Vagina (tissue), 2 donors: Measurements from ENCODE around the gene POLR3B.

Source experiments
- CTCF ChIP-seq, 3 experiments: fragments of 450-650 bp in 2 of 3; fragments of 200-600 bp in 1 of 3; sonication (generic) in 1 of 3; IDR thresholded peaks; one replicate each; pipeline ENCODE4 v1.5.1; 2017 to 2019; ENCODE audit warnings: antibody characterized with exemption in 3 of 3, mild to moderate bottlenecking in 2 of 3, moderate library complexity in 2 of 3
- POLR2A ChIP-seq, 2 donors: fragments of 450-650 bp; IDR thresholded peaks; one replicate each; pipeline ENCODE4 v1.6.1; 2017; ENCODE audit warnings: antibody characterized with exemption in 2 of 2, mild to moderate bottlenecking in 2 of 2, moderate library complexity in 2 of 2
- POLR2AphosphoS5 ChIP-seq, 2 donors: sonication (generic); formaldehyde crosslinking; IDR thresholded peaks; one replicate each; pipeline ENCODE4 v1.9.0; 2017; ENCODE audit warnings: antibody characterized with exemption in 2 of 2, mild to moderate bottlenecking in 2 of 2, low read depth in 1 of 2; ENCODE audit not compliant: insufficient read depth in 1 of 2

GRCh38 chr12:106452309-106452708, 94.8 kb downstream of the POLR3B start:
- TF ChIP-seq POLR2A (IDR thresholded peaks at IDR 0.05) (no peak), POLR2AphosphoS5 (IDR thresholded peaks at IDR 0.05; ENCODE audit: insufficient read depth in 1 of 2, low read depth in 1 of 2) (no peak), CTCF (IDR thresholded peaks at IDR 0.05) (no peak)
